Measurements from ENCODE around the gene C5orf63.

- TF ChIP-seq POLR2A (IDR thresholded peaks at IDR 0.05), result no peak
- TF ChIP-seq CTCF (IDR thresholded peaks at IDR 0.05), result no peak
Observed at GRCh38 chr5:127038550-127038949, 34.8 kb downstream of the C5orf63 start.

Measured in adrenal gland (tissue), 5 donors.